Skeletal muscle tissue (tissue), 4 donors: ENCODE results near the gene PKN2. TPM values are rescaled to one million over a fixed set of nuclear protein-coding genes. Genes with fewer than 3 reads are reported as not detected.

Experiments
- H3K27ac ChIP-seq: one replicate; pipeline ENCODE4 v1.7.0; 2013; ENCODE audit warnings: mild to moderate bottlenecking, low read depth, low read length, inconsistent platforms
- H3K27me3 ChIP-seq, 3 donors: one replicate each; pipeline ENCODE4 v1.7.0; 2013; ENCODE audit warnings: low read length in 3 of 3; ENCODE audit not compliant: control insufficient read depth in 3 of 3, insufficient read depth in 3 of 3
- H3K36me3 ChIP-seq, 3 donors: one replicate each; pipeline ENCODE4 v1.7.0; 2013; ENCODE audit warnings: low read length in 3 of 3; ENCODE audit not compliant: control insufficient read depth in 3 of 3, insufficient read depth in 3 of 3
- H3K4me1 ChIP-seq, 3 donors: one replicate each; pipeline ENCODE4 v1.7.0; 2013; ENCODE audit warnings: low read length in 3 of 3, mild to moderate bottlenecking in 3 of 3; ENCODE audit not compliant: control insufficient read depth in 3 of 3, insufficient read depth in 3 of 3
- H3K4me3 ChIP-seq, 3 donors: one replicate each; pipeline ENCODE4 v1.7.0; 2013; ENCODE audit warnings: low read length in 3 of 3
- H3K9ac ChIP-seq, 3 donors: one replicate each; pipeline ENCODE4 v1.7.0; 2013; ENCODE audit warnings: low read length in 3 of 3, mild to moderate bottlenecking in 3 of 3, moderate library complexity in 2 of 3, low read depth in 1 of 3
- H3K9me3 ChIP-seq, 3 donors: one replicate each; pipeline ENCODE4 v1.7.0; 2013; ENCODE audit warnings: low read length in 3 of 3; ENCODE audit not compliant: control insufficient read depth in 3 of 3
- total RNA-seq: library from RNA; depleted of rRNA; stranded (reverse); fragments of >200 nt; gene quantifications from one replicate; pipeline ENCODE4 v1.2.3, GENCODE V29; 2014
- donor health status: Osteomylitis.

The PKN2 gene
- total RNA-seq, 1 donor from 2014 or later = 57.9 TPM

- H3K27me3 ChIP-seq = no peaks in the 10 kb centered on the region
- no peak overlapping the region for H3K4me3 ChIP-seq
Measured at GRCh38 chr1:88673446-88673845, 10.6 kb upstream of the PKN2 start.

GRCh38 chr1:88678405-88678804 is 5.7 kb upstream of the PKN2 start:
- Histone ChIP-seq H3K36me3 (no peaks in the 10 kb centered on the region), H3K9me3 (no peaks in the 10 kb centered on the region), H3K4me3 (no peak overlapping the region), H3K27me3 (no peaks in the 10 kb centered on the region), H3K9ac (no peak overlapping the region), H3K27ac (no peak overlapping the region), H3K4me1 (peaks cover 0 to 10% (median 8%) of the 10 kb centered on the region in 3 donors)

More at GRCh38 chr1:88673446-88673845, 10.6 kb upstream of the PKN2 start:
- H3K9me3 ChIP-seq = no peaks in the 10 kb centered on the region
- no peaks in the 10 kb centered on the region for H3K4me1 ChIP-seq
- no peak overlapping the region for H3K27ac ChIP-seq
- H3K36me3 ChIP-seq = no peaks in the 10 kb centered on the region
- H3K9ac ChIP-seq = no peak overlapping the region

GRCh38 chr1:88680471-88680870 is 3.6 kb upstream of the PKN2 start:
- Histone ChIP-seq H3K4me3 (no peak overlapping the region), H3K27me3 (no peaks in the 10 kb centered on the region), H3K36me3 (no peaks in the 10 kb centered on the region), H3K9ac (no peak overlapping the region), H3K9me3 (no peaks in the 10 kb centered on the region), H3K4me1 (peaks cover 2 to 10% (median 8%) of the 10 kb centered on the region in 3 donors), H3K27ac (no peak overlapping the region)

GRCh38 chr1:88680911-88681622 is 3.0 kb upstream of the PKN2 start:
- Histone ChIP-seq H3K27me3 (no peaks in the 10 kb centered on the region), H3K4me3 (no peak overlapping the region), H3K9me3 (no peaks in the 10 kb centered on the region), H3K36me3 (no peaks in the 10 kb centered on the region), H3K27ac (no peak overlapping the region), H3K4me1 (peaks cover 8 to 15% (median 8%) of the 10 kb centered on the region in 3 donors), H3K9ac (no peak overlapping the region)

- Histone ChIP-seq H3K36me3 (no peaks in the 10 kb centered on the region), H3K4me1 (peaks cover 8 to 16% (median 9%) of the 10 kb centered on the region in 3 donors), H3K4me3 (peak overlapping the region; percentile 65 to 88 (median 87)), H3K27me3 (no peaks in the 10 kb centered on the region), H3K9ac (peak overlapping the region; percentile 89 to 97 (median 94)), H3K9me3 (no peaks in the 10 kb centered on the region), H3K27ac (peak overlapping the region; percentile 89)
Measured at GRCh38 chr1:88684482-88685258, 597 bp downstream of the PKN2 start.

- H3K9ac ChIP-seq = peak overlapping the region; percentile 89 to 97 (median 94)
- H3K4me3 ChIP-seq = peak overlapping the region; percentile 65 to 88 (median 87)
- H3K36me3 ChIP-seq = no peaks in the 10 kb centered on the region
- H3K27me3 ChIP-seq = no peaks in the 10 kb centered on the region
- H3K4me1 ChIP-seq = peaks cover 8 to 16% (median 9%) of the 10 kb centered on the region in 3 donors
- H3K9me3 ChIP-seq = no peaks in the 10 kb centered on the region
- peak overlapping the region; percentile 89 for H3K27ac ChIP-seq
Measured at GRCh38 chr1:88685259-88685620, 1.2 kb downstream of the PKN2 start.

- Histone ChIP-seq H3K9me3 (no peaks in the 10 kb centered on the region), H3K36me3 (no peaks in the 10 kb centered on the region), H3K4me1 (peaks cover 0 to 3% (median 0%) of the 10 kb centered on the region in 3 donors), H3K4me3 (no peak overlapping the region), H3K27ac (no peak overlapping the region), H3K27me3 (no peaks in the 10 kb centered on the region), H3K9ac (no peak overlapping the region)
Measured at GRCh38 chr1:88691540-88691939, 7.5 kb downstream of the PKN2 start.

GRCh38 chr1:88695781-88696180 is 11.7 kb downstream of the PKN2 start:
- Histone ChIP-seq H3K4me3 (no peak overlapping the region), H3K27me3 (no peaks in the 10 kb centered on the region), H3K4me1 (peaks cover 3 to 6% (median 3%) of the 10 kb centered on the region in 3 donors), H3K36me3 (no peaks in the 10 kb centered on the region), H3K9me3 (no peaks in the 10 kb centered on the region), H3K27ac (no peak overlapping the region), H3K9ac (no peak overlapping the region)

- Histone ChIP-seq H3K27ac (no peak overlapping the region), H3K4me1 (peaks cover 3% of the 10 kb centered on the region in 3 donors), H3K9me3 (no peaks in the 10 kb centered on the region), H3K27me3 (no peaks in the 10 kb centered on the region), H3K36me3 (no peaks in the 10 kb centered on the region), H3K9ac (peak overlapping the region in 1 of 3 donors; percentile 35), H3K4me3 (no peak overlapping the region)
Measured at GRCh38 chr1:88697503-88697902, 13.4 kb downstream of the PKN2 start.

- Histone ChIP-seq H3K4me1 (peaks cover 3% of the 10 kb centered on the region in 3 donors), H3K9me3 (no peaks in the 10 kb centered on the region), H3K4me3 (no peak overlapping the region), H3K9ac (no peak overlapping the region), H3K27me3 (no peaks in the 10 kb centered on the region), H3K36me3 (no peaks in the 10 kb centered on the region), H3K27ac (peak overlapping the region; percentile 18)
Measured at GRCh38 chr1:88698140-88698539, 14.1 kb downstream of the PKN2 start.
